GM12892 (cell line): ENCODE data around the gene SLC66A1.

Experiments used
- POLR2A ChIP-seq: IDR thresholded peaks from 2 replicates; pipeline ENCODE4 v1.6.1; 2011; ENCODE audit warnings: low read depth, low read length, control low read depth
- POLR2AphosphoS5 ChIP-seq: IDR thresholded peaks from 2 replicates; pipeline ENCODE4 v1.6.1; 2011; ENCODE audit warnings: low read depth, low read length, control low read depth
- TAF1 ChIP-seq: IDR thresholded peaks from 2 replicates; pipeline ENCODE4 v1.6.1; 2011; ENCODE audit warnings: low read depth, mild to moderate bottlenecking, control low read depth, low read length, borderline replicate concordance

DNA sequence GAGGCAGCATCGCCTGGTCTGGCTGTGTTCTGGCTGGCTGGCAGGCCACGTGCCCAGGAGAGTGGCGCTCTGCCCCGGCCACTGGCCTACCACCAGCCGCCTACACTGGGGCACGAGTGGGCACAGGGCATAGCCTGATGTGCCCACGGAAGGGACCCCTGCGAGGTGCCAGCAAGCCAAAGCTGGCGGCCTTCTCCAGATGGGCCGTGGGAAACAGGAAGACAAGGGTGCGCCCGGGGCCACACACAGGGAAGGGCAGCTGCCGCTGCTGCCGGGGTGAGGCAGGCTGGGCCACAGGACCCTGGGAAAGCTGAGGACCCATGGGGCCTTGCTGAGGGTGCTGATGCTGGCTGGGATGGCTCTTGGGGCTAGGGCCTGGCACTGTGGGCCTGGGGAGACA lies 40.7 kb downstream of the SLC66A1 start:
- TF ChIP-seq POLR2A (no peak), POLR2AphosphoS5 (no peak), TAF1 (no peak)
